MCF 10A (cell line): Measurements from ENCODE around the gene HAAO. TPM values are rescaled to one million over a fixed set of nuclear protein-coding genes. Genes with fewer than 3 reads are reported as not detected.

ENCODE experiments used
- BruUV-seq: library from RNA; stranded (reverse); fragments of 400-500 nt; replicated peaks from 2 replicates; lab custom pipeline; 2021; lab: Mats Ljungman, UMichigan
- CTCF ChIA-PET: fragments of 300-600 bp; sonication (Branson Sonifier 250); formaldehyde crosslinking; extraction: SDS; loops from one replicate; lab custom pipeline; 2021; ENCODE audit warnings: antibody characterized with exemption, inconsistent platforms; lab: Yijun Ruan, JAX
- POLR2A ChIA-PET: fragments of 300-600, 350-650 bp; sonication (Branson Sonifier 250); formaldehyde crosslinking; extraction: SDS; loops from one replicate; lab custom pipeline; 2020; ENCODE audit warnings: antibody characterized with exemption, inconsistent platforms; lab: Yijun Ruan, JAX
- DNase-seq: peaks from one replicate; pipeline ENCODE4 v3.0.0-alpha.2; 2018; ENCODE audit not compliant: unreplicated experiment
- H3K27ac Mint-ChIP-seq: one replicate; pipeline ENCODE4 v1.8.0; 2022; ENCODE audit warnings: mild to moderate bottlenecking, low read depth, mixed read lengths; ENCODE audit not compliant: unreplicated experiment
- H3K27me3 Mint-ChIP-seq: one replicate; pipeline ENCODE4 v1.8.0; 2022; ENCODE audit warnings: mixed read lengths; ENCODE audit not compliant: insufficient read depth, unreplicated experiment
- H3K36me3 Mint-ChIP-seq: one replicate; pipeline ENCODE4 v1.8.0; 2022; ENCODE audit warnings: mild to moderate bottlenecking, moderate library complexity, mixed read lengths; ENCODE audit not compliant: insufficient read depth, unreplicated experiment
- H3K4me1 Mint-ChIP-seq: one replicate; pipeline ENCODE4 v1.8.0; 2022; ENCODE audit warnings: mixed read lengths; ENCODE audit not compliant: insufficient read depth, unreplicated experiment
- H3K4me3 Mint-ChIP-seq: one replicate; pipeline ENCODE4 v1.8.0; 2022; ENCODE audit warnings: mild to moderate bottlenecking, moderate library complexity, mixed read lengths; ENCODE audit not compliant: unreplicated experiment
- H3K9me3 Mint-ChIP-seq: one replicate; pipeline ENCODE4 v1.8.0; 2022; ENCODE audit warnings: mixed read lengths; ENCODE audit not compliant: unreplicated experiment
- intact Hi-C: fragments of 100-400 bp; cut with micrococcal nuclease; formaldehyde crosslinking; loops from 2 replicates; pipeline ENCODE4 v1.14.1; 2022
- total RNA-seq: library from RNA; stranded (reverse); gene quantifications from 2 replicates; pipeline ENCODE4 v1.2.3, GENCODE V29; 2022
- TF ChIP-seq, protein P1 (sequence below): fragments of 200-600 bp; IDR thresholded peaks from one replicate; pipeline ENCODE4 v1.8.0; 2022; ENCODE audit warnings: antibody characterized with exemption, mild to moderate bottlenecking; ENCODE audit not compliant: unreplicated experiment

The HAAO gene
- total RNA-seq, 1 experiment from 2014 or later, result not detected

- Mint-ChIP-seq H3K9me3 (no peaks in the 10 kb centered on the region), H3K4me3 (no peak overlapping the region), H3K27me3 (no peaks in the 10 kb centered on the region), H3K27ac (no peak overlapping the region), H3K4me1 (no peaks in the 10 kb centered on the region), H3K36me3 (no peaks in the 10 kb centered on the region)
- DNase-seq, result no peak
- ChIA-PET CTCF (interaction anchor here (0.6 to 2.3 kb wide), 3 partner anchors 9 to 158 kb away, joined by 3 to 16 read pairs (median 3); no protein-coding TSS in a partner anchor), POLR2A (interaction anchor here (0.9 kb wide), 1 partner anchor 9 kb away, joined by 5 read pairs; no protein-coding TSS in a partner anchor)
- no TSS peak for BruUV-seq
- TF ChIP-seq, protein P1, sequence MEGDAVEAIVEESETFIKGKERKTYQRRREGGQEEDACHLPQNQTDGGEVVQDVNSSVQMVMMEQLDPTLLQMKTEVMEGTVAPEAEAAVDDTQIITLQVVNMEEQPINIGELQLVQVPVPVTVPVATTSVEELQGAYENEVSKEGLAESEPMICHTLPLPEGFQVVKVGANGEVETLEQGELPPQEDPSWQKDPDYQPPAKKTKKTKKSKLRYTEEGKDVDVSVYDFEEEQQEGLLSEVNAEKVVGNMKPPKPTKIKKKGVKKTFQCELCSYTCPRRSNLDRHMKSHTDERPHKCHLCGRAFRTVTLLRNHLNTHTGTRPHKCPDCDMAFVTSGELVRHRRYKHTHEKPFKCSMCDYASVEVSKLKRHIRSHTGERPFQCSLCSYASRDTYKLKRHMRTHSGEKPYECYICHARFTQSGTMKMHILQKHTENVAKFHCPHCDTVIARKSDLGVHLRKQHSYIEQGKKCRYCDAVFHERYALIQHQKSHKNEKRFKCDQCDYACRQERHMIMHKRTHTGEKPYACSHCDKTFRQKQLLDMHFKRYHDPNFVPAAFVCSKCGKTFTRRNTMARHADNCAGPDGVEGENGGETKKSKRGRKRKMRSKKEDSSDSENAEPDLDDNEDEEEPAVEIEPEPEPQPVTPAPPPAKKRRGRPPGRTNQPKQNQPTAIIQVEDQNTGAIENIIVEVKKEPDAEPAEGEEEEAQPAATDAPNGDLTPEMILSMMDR, result no peak
- intact Hi-C loops, result no loop called here
These were observed 26.8 kb upstream of the HAAO start for GRCh38 chr2:42819160-42819559.

- POLR2A ChIA-PET, result no interaction called here
- Mint-ChIP-seq H3K27me3 (no peaks in the 10 kb centered on the region), H3K4me3 (no peak overlapping the region), H3K27ac (no peak overlapping the region), H3K4me1 (peaks cover 7% of the 10 kb centered on the region), H3K36me3 (peaks cover under 1% of the 10 kb centered on the region), H3K9me3 (no peaks in the 10 kb centered on the region)
- DNase-seq, result no peak
- intact Hi-C loops, result no loop called here
- TF ChIP-seq, protein P1, result no peak
- BruUV-seq, result no TSS peak
- CTCF ChIA-PET, result interaction anchor here (0.7 to 2.1 kb wide), 5 partner anchors 13 to 414 kb away, joined by 3 to 11 read pairs (median 4); no protein-coding TSS in a partner anchor
These were observed 23.3 kb upstream of the HAAO start for GRCh38 chr2:42815726-42816125.

DNA sequence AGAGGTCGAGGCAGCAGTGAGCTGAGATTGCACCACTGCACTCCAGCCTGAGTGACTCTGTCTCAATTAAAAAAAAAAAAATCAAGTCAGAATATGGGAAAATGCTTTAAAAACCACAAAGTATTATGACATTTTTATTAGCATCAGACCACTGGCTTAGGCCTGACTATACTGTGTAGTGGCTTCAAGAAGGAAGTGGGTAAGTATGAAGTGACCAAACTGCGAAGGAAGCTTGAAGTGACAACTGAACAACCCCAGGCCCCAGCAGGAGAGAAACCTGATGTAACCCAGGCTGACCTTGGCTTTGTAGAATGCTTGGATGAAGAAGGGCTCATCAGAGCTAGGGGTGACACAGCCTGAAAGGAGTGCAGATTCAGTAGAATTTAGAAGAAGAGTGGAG, 21.4 kb upstream of the HAAO start:
- BruUV-seq, result no TSS peak
- POLR2A ChIA-PET, result interaction anchor here (1.0 to 1.9 kb wide), 3 partner anchors 18 to 783 kb away, joined by 3 to 5 read pairs (median 3); partner anchors contain the start of gene THADA
- CTCF ChIA-PET, result interaction anchor here (0.6 to 2.7 kb wide), 10 partner anchors 8 to 1503 kb away, joined by 3 to 17 read pairs (median 4); no protein-coding TSS in a partner anchor
- TF ChIP-seq, protein P1, result no peak
- peaks cover 14% of the 10 kb centered on the region for H3K36me3 Mint-ChIP-seq
- no peaks in the 10 kb centered on the region for H3K9me3 Mint-ChIP-seq
- DNase-seq, result no peak
- H3K27ac Mint-ChIP-seq, result no peak overlapping the region
- intact Hi-C loops, result no loop called here
- H3K4me3 Mint-ChIP-seq, result no peak overlapping the region
- H3K27me3 Mint-ChIP-seq, result no peaks in the 10 kb centered on the region
- peaks cover 13% of the 10 kb centered on the region for H3K4me1 Mint-ChIP-seq

DNA sequence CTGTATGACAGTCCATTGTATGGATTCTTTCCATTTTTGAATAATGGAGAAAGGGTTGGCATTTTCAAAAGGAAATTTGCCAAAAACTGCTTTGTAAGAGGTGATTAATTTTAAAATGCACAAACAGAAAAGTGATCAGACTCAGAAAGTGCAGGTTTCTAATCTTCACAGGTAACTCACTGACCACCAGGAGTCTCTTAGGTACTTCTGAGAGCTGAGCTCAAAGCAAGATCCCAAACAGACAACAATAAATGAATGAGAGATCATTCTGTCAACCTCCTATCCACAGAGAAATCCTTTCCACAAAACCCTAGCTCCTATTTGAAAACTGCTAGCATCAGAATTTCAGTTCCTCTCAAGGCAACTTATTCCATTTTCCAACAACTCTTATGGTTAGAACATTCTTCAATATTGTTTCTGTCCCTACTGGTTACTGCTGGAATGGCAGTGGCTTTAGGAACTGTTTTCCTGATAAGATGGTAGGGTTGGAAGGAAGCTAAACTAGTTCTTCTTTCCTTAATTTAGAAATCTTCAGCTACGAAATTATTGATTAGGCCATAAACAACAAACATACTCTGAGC, 20.6 kb upstream of the HAAO start:
- intact Hi-C loops, result no loop called here
- no peak overlapping the region for H3K4me3 Mint-ChIP-seq
- no peaks in the 10 kb centered on the region for H3K9me3 Mint-ChIP-seq
- ChIA-PET POLR2A (interaction anchor here (0.7 to 1.9 kb wide), 4 partner anchors 17 to 784 kb away, joined by 3 to 5 read pairs (median 4); partner anchors contain the start of genes THADA and ZFP36L2), CTCF (interaction anchor here (0.6 to 2.7 kb wide), 11 partner anchors 9 to 1503 kb away, joined by 3 to 17 read pairs (median 3); no protein-coding TSS in a partner anchor)
- H3K27ac Mint-ChIP-seq, result no peak overlapping the region
- peaks cover 13% of the 10 kb centered on the region for H3K4me1 Mint-ChIP-seq
- H3K27me3 Mint-ChIP-seq, result no peaks in the 10 kb centered on the region
- H3K36me3 Mint-ChIP-seq, result peaks cover 14% of the 10 kb centered on the region
- peak; percentile 46 for DNase-seq
- BruUV-seq, result no TSS peak
- TF ChIP-seq, protein P1, result peak; percentile 55
